ENCODE data around the gene HS3ST6.
"Not testable (repeated sequence)": the region's sequence is repeated elsewhere in the genome, so short reads cannot be mapped to it uniquely, and the experiment has no call there.

Gene HS3ST6

GRCh38 chr16:1918351-1919326, at the start of gene HS3ST6:
HS3ST6 (minus strand) TSS chr16:1918415; CDS start chr16:1918323, 92 bp downstream.
- no peak for DNase-seq (ENCODE audit: low spot score)

DNA sequence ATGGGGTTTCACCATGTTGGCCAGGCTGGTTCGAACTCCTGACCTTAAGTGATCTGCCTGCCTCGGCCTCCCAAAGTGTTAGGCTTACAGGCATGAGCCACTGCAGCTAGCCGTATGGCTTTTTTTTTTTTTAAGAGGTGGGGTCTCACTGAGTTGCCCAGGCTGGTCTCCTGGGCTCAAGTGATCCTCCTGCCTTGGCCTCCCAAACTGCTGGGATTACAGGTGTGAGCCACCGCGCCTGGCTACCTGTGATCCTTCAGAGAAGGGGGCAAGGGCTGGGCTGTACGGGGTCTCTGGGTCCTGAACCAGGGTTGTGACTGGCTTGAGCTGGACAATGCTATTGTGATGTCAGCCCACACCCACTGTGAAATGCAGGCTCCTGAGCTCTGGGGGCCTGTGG, 48.2 kb upstream of the HS3ST6 start, which contains the start of gene RNF151:
TSS of gene RNF151 (plus strand) at position 397 of the 400 bp plus-strand sequence. CDS start 26 bp downstream, outside the sequence.
- no peak for DNase-seq (ENCODE audit: low spot score)

- DNase-seq (ENCODE audit: low spot score), result no peak
Measured at GRCh38 chr16:1965396-1966001, 47.3 kb upstream of the HS3ST6 start.

DNA sequence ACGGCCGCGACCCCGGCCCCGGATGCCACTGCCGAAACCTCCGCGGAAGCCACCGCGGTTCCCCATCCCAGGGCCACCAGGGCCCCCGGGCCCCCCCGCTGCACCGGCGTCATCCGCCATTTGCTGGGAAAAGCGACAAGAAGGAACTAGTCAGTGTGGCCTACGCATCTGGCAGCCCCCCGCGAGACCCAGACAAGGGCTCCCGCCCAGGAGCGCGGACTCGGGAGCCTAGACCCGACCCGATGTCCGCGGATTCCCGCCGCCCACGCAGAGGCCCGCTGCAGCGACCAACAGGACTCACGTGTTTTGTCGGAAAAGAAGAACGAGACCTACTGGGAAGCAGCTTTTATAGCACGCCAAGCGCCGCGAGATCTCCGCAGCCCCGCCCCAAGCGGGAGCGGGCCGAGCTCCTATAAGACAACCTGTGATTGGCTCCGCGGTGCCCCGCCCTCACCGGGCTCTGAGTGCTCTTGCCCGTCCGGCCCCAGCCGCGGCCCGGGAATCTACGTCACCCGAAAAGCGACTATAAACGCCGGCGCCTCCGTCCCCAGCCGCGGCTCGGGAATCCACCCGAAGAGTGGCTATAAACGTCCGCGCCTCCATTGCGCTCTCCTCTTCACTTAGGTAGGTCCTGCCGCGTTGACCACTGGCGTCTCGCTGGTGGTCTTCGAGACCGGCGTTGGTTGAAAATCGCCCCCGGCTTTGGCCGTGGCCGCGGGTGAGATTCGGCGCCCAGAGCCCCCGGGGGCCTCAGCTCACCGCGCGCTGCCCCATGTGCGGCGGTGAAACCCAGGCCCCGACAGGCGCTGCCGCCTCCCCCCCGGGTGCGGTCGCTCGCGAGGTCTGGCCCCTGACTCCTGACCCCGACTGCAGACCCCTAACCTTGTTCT, 46.5 kb upstream of the HS3ST6 start, which contains the start of gene RPS2:
TSS of gene RPS2 (minus strand) at position 321 of the 890 bp plus-strand sequence. CDS start at position 120, 201 bp downstream.
- peak; percentile 98 for DNase-seq (ENCODE audit: low spot score)

GRCh38 chr16:1963806-1964505, 45.7 kb upstream of the HS3ST6 start:
- DNase-seq (ENCODE audit: low spot score), result no peak

GRCh38 chr16:1962161-1963153, 44.2 kb upstream of the HS3ST6 start:
- DNase-seq (ENCODE audit: low spot score), result not testable (repeated sequence)

GRCh38 chr16:1961651-1962067, 43.4 kb upstream of the HS3ST6 start:
- DNase-seq (ENCODE audit: low spot score), result no peak

DNA sequence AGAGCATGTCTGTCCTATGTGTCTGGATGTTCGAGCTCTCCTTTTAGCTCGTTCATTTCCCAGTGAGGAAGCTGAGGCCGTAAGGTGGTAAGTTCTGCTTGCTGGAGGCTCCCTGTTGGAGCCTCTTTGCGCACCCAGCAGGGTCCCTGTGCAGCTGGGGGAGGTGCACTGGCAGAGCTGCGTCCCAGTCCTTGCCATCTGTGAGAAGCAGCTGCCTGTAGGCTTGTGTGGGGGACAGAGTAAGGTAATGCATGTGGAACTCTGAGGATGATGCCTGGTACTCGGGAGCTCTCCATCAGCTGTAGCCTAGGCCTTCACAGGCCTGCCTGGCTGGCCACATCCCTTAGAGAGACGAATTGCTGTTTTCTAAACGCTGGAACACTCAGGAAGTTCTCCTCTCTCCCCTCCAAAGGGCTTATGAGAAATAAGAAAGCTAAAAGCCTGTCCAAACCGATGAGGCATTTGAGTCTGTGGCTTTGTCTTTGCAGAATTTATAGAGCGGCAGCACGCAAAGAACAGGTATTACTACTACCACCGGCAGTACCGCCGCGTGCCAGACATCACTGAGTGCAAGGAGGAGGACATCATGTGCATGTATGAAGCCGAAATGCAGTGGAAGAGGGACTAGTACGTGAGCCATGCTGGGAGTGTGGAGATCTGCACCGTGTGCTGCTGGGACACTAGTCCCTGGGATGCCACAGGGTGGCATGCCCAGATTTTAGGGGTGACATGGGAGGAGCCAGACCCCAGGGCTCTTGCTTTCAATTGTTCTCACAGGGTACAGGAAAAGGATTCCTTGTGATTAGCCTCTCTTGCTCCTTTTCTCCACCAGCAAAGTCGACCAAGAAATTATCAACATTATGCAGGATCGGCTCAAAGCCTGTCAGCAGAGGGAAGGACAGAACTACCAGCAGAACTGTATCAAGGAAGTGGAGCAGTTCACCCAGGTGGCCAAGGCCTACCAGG, 42.7 kb upstream of the HS3ST6 start:
- no peak for DNase-seq (ENCODE audit: low spot score)

GRCh38 chr16:1959269-1960039, 41.2 kb upstream of the HS3ST6 start, which contains the start of gene NDUFB10:
NDUFB10 (plus strand) TSS chr16:1959538; CDS start chr16:1959625, 87 bp downstream.
- DNase-seq (ENCODE audit: low spot score), result peak; percentile 80

DNA sequence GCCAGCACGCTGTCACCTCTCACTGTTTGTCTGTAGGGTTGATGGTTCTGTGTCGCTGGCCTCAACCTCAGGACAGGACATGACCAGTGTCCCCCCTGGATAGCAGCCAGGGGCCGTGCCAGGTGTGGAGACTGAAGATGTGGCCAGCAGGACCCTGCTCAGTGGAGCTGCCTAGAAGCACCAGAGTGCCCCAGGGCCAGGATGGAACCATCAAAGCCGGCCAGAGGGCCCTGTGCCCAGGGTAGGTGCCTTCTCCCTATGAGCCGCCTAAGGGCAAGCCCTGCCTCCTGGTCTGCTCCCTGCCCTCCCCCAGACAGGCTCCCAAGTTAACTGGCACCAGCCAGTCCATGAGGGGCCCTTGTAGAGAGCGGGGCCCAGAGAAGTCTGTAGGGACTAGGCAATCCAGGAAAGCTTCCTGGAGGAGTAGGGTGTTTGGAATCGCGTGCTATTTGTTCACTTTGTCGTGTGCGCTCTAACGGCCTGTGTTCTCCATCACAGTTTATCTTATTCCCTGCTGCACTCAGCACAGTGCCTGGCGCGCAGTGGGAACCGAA, 40.6 kb upstream of the HS3ST6 start:
- no peak for DNase-seq (ENCODE audit: low spot score)

GRCh38 chr16:1958143-1958491, 39.9 kb upstream of the HS3ST6 start:
- DNase-seq (ENCODE audit: low spot score), result not testable (repeated sequence)

DNA sequence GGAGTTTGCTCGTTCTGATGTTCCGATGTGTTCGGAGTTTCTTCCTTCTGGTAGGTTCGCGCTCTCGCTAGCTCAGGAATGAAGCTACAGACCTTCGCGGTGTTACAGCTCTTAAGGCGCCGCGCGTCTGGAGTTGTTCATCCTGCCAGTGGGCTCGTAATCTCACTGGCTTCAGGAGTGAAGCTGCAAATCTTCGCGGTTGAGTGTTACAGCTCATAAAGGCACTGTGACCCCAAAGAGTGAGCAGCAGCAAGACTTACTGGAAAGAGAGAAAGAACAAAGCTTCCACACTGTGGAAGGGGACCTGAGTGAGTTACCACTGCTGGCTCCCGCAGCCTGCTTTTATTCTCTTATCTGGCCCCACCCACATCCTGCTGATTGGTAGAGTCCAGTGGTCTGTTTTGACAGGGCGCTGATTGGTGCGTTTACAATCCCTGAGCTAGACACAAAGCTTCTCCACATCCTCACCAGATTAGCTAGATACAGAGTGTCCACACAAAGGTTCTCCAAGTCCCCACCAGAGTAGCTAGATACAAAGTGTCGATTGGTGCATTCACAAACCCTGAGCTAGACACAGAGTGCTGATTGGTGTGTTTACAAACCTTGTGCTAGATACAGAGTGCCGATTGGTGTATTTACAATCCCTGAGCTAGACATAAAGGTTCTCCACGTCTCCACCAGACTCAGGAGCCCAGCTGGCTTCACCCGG, 39.4 kb upstream of the HS3ST6 start:
- not testable (repeated sequence) for DNase-seq (ENCODE audit: low spot score)

- no peak for DNase-seq (ENCODE audit: low spot score)
Measured at GRCh38 chr16:1953734-1954133, 35.5 kb upstream of the HS3ST6 start.

- no peak for DNase-seq (ENCODE audit: low spot score)
Measured at GRCh38 chr16:1950559-1950958, 32.3 kb upstream of the HS3ST6 start.

- DNase-seq (ENCODE audit: low spot score), result no peak
Measured at GRCh38 chr16:1950047-1950446, 31.8 kb upstream of the HS3ST6 start.

- no peak for DNase-seq (ENCODE audit: low spot score)
Measured at GRCh38 chr16:1949507-1949906, 31.3 kb upstream of the HS3ST6 start.

DNA sequence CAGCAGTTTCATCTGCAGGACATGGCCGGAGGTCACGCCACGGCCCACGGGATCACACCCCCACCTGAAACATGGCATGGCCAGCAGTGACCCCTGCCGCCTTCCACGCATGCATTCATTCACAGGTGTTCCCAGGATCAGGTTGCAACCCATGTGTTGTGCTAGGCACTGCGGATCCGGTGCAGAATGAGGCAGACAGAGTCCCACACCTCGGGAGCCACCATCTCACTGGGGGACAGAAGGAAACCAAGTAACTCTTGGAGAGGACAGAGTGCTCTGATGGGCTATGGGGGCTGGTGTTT, 29.1 kb upstream of the HS3ST6 start:
- DNase-seq (ENCODE audit: low spot score), result no peak
